HG03442 (cell line): ENCODE measurements around the gene ADAMTSL1.

Experiments used
- ATAC-seq: cut with Tn5 transposase; IDR thresholded peaks from one replicate; pipeline ENCODE4 v1.9.1; 2021; ENCODE audit warnings: mild to moderate bottlenecking, moderate library complexity; ENCODE audit not compliant: unreplicated experiment

Gene ADAMTSL1

DNA sequence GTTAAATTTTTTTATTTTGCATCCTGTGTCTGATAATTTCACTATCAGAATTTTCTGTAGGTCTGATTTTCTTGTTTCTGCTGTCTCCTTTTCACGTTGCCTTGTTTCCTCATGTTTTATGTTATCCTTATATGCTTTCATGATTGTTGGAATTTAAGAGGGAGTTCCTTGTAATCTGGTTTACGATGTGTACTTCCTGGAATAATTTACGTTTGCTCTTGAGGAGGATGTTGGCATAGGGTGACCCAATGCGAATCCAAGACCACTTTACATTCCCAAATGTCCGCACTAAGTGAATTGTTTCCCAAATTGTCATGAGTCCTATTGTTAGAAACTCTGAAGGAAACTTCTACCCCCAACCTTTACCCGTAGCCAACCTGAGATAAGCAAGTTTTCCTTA is 80.3 kb downstream of the ADAMTSL1 start:
- no peak for ATAC-seq

DNA sequence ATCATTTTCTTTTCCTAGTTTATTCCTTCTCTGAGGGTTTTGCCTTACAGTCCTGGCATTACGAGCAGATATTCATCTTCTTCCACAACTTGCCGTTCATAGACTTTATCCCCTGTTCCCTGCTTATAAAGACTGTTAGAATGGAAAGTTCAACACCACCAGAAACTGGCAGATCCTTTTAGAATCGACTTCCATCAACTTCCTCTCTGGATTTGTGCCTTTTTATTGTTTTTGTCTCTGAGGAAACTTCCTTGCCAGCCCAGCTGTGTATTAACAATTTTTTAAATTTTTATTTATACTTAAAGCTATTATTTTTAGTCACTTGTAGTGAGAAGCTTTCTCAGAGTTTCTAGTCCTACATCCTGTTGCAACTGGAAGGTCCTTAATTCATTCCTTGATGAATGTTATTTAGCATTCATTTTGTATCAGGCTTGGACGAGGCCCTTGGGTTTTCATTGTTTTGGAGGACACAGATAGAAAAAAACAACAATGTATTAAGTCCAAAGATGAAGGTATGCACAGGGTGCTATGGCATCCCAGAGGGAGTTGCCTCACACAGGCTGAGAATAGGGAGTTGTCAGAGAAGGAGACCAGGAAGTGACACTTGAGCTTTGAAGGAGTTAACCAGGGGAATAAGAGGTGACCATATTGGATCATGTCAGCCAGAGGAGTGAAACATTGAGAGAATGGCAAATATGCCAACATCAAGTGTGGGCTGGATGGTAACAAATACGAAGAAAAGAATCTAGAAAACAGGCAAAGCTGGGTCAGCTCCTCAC is 81.3 kb downstream of the ADAMTSL1 start:
- no peak for ATAC-seq

DNA sequence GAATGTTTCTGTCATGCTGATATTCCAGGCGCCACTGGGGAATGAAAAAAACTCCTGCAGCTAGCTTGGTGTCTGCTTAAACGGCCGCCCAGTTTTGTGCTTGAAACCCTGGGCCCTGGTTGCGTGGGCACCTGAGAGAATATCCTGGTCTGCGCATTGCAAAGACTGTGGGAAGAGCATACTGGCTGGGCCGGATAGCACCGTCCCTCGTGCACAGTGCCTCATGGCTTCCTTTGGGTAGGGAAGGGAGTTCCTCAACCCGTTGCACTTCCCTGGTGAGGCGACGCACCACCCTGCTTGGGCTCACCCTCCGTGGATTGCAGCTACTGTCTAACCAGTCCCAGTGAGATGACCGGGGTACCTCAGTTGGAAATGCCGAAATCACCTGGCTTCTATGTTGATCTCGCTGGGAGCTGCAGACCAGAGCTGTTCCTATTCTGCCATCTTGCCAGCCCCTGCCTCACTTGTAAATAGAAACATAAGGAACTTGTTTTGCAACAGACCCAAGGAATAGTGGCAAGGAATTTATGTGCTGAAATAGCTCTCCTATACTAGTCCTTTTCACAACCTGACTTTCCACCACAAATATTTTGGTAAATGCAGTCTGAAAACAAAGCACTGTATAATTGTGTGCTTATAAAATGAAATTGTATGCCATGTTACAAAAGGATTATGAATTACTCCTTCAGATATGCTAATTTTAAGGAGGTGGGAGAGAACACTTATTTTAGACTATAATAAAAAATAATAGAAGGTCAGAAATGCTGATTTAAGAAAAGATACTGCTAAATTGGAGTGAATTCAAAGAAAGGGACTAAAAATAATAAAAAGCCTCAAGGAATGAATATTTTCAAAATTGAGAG is 90.3 kb downstream of the ADAMTSL1 start:
- no peak for ATAC-seq

DNA sequence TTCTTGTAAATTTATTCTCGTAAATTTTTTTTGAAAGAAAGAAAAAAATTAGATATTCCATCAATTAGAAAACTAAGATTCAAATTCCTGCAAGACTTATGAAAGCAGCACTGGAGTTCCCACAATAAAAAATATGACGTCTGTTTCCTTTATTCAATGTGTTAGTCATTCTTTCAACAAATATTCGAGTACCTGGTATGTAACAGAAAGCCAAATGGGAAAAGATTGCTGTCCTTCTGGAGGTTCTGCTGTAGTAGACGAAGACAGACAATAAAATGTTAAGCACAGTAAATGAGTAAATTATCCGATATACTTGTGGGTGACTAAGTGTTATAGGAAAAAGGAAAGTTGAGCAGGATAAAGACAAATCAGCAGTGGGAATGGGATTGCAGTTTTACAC is 92.2 kb downstream of the ADAMTSL1 start:
- no peak for ATAC-seq

DNA sequence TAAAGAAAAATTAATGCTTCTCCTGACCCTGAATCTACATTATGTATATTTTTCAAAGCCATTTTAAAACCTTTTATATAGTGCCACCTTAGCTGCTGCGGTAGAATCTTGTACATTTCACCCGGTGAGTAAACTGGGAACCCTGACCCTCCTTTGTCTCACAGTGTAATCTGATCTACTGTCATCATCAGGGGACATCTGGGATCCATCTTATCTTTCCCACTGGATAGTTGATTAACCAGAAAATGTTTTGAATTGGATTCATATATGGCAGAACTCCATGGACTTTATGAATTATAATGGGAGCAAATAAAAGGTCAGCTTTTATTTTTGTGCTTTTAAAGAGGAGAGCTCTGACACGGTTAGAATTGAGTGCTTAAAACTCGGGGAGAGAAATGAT is 95.0 kb downstream of the ADAMTSL1 start:
- no peak for ATAC-seq

DNA sequence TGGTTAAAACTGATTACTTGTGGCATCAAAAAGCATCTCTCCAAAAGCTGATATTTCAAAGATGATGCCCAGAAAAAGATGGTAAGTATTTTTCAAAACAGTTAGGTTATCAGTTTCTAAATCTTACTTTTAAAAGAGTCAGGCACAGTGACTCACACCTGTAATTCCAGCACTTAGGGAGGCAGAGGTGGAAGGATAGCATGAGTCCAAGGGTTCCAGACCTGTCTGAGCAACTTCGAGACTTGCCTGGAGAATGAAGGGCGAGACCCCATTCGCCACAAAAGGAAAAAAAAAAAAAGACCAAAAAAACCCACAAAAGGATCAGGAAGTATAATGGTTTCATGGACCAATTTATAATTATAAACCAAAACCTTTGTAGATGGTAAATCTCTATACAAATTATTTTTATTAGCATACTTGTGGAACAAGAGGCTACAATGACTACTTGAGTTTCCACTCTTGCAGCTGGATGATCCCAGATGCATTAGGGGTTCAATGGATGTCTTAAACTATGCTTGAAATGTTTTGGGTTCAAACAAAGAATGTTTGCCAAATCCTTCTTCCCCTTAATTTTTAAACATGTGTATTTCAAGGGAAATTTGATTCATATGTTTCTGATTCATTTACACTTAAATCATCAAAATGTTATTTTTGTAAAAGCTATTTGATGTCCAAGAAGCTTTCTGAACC is 96.1 kb downstream of the ADAMTSL1 start:
- ATAC-seq: no peak

DNA sequence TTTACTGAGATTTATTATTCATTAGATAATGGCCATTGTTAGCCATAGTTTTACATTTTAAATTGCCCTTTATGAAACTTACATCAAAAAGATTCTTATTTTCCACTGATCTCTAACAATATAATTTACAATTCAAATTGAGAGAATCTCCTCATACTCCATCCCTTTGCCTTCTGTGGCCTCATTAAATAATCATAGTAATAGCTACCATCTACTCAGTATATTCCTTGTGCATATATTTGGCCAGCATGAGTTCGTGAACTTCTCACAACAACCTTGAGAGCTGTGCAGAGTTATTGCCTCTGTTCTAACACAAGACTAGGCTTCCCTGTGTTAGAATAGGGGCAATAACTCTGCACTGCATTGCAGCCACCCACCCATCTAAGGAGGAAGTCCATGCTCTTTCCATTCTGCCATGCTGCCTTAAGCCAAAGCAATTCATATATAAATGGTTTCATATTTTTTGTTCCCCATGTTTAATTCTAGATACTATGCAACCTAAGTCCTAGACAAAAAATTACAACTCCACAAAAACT is 99.1 kb downstream of the ADAMTSL1 start:
- ATAC-seq: no peak

DNA sequence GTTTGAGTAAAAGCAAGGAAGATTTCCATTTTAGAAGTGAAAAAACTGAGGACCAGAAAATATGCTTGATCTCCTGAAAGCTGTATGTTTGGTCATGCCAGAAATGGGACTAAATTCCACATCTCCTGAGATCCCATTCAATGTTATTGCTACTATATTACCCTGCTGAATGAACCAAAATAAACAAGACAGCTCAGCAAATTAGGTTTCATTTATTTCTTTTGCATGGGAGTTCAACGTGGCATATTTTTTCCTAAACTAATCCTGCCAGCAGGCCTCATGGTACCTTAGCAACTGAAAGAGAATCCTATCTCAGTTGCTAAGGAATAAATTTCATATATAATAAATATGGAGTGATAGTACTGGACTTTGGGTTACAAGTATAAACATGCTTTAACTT is 101.7 kb downstream of the ADAMTSL1 start:
- no peak for ATAC-seq

DNA sequence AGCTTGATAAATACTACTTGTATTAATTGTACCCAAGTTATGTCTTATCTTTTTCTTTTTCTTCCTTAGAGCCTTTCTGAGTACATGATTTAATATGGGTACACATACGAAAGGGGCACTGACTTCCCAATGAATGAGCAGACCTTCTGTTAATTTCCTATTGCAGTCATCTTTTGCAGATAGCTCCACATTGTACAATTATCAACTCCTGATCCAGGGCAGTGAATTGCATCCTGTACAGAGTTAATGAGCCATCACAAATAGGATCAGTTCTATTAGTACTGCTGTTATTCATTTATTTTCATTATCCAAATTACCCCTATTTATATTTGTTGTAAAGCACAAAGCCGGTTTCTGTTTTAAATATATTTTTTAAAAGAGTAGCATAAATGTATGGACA is 105.6 kb downstream of the ADAMTSL1 start:
- ATAC-seq: no peak

DNA sequence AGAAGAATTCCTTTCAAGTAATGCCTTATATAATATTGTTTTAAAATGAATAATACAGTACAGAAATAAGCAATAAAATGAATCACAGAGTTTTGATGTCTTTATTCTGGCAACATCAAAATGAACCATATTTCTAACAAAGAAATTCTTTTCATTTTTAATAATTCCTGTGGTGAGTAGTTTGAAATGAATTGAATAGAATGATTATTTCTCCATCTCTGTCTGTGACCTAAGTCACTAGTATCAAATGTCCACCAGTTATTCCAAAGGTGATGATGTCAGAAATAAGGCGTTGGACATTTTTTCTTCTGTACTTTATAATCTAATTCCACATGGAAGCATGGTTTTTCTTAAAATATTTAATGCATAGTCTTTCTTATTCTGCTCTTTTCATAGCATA is 106.2 kb downstream of the ADAMTSL1 start:
- no peak for ATAC-seq

DNA sequence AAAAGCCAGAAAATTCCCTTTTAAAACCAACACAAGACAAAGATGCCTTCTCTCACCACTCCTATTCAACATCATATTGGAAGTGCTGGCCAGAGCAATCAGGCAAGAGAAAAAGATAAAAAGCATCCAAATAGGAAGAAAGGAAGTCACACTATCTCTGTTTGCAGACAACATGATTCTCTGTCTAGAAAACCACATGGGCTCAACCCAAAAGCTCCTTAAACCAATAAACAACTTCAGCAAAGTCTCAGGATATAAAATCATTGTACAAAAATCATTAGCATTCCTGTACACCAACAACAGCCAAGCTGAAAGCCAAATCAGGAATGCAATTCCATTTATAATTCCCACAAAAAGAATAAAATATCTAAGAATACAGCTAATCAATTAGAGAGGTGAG is 112.0 kb downstream of the ADAMTSL1 start:
- ATAC-seq: no peak

DNA sequence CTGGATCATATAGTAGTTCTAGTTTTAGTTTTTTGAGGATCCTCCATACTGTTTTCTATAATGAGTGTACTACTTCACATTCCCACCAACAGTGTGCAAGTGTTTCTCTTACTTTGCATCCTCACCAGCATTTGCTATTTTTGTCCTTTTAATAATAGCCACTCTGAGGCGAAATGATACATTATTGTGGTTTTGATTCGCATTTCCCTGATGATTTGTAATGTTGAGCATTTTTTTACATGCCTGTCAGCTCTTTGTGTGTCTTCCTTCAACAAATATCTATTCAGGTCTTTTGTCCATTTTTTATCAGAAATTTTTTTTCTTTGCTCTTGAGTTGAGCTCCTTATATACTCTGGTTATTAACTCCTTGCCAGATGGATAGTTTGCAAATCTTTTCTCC is 114.0 kb downstream of the ADAMTSL1 start:
- no peak for ATAC-seq

DNA sequence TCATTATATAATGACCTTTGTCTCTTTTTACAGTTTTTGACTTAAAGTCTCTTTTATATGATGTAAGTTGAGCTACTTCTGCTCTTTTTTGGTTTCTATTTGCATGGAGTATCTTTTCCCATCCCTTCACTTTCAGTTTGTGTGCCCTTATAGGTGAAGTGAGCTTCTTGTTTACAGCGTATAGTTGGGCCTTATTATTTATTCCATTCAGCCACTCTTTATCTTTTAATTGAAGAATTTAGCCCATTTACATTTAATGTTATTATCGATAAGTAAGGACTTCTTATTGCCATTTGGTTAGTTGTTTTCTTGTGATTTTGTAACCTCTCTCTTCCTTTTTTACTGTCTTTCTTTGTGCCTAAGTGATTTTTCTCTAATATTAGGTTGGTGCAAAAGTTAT is 117.3 kb downstream of the ADAMTSL1 start:
- no peak for ATAC-seq

DNA sequence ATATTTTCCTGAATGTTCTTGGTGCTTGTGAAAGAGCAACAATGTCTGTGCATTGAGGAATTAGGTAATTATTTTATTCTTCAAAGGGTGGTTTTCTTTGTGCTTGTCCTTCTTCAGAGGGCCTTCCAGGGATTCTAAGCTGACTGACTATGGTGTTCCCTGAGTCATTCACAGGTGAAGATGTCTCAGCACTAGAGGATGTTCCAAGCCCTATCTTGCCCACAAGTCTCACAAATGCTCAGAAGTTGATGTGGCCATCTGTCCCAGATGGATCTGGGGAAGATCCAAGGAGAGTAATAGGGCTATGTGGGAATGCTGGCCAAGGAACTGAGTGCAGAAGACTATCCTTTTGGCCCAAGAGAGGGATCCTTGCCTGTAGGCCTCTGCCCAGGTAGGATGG is 120.9 kb downstream of the ADAMTSL1 start:
- no peak for ATAC-seq

DNA sequence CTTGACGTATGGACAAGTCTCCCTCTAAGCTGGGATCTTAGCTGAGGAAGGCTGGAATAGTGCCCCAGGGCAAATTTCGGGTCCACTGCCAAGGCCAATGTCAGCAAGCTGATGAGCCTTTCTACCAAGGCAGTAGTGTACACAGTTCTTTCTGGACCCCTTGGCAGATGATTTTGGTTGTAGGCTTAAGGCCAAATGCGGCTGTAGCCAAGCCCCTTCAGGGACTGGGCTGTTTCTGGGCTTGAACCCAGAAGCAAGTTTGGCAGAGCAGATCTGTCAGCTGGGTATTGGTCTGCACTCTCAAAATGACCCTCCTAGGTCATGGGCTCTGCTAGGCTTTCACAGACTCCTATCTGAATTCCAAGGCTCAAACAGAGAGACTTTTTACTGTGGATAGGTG is 121.6 kb downstream of the ADAMTSL1 start:
- ATAC-seq: no peak

DNA sequence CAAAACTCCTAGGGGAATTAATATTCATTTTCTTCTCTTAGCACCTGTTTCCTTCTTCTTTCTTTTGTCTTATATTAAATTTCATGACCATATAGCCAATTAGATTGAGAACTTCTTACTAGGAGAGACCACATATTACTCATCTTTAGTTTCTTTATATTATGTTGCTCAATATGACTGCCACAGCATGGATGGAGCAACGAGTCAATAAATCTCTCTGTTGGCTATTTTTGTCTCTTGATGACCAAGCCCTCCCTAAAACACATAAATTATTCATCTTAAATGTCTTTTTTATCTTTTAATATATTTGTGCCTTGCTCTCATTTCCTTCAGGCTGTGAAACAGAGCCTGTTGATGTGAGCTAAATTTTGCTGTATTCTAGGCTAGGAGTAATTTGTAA is 123.0 kb downstream of the ADAMTSL1 start:
- ATAC-seq: no peak

DNA sequence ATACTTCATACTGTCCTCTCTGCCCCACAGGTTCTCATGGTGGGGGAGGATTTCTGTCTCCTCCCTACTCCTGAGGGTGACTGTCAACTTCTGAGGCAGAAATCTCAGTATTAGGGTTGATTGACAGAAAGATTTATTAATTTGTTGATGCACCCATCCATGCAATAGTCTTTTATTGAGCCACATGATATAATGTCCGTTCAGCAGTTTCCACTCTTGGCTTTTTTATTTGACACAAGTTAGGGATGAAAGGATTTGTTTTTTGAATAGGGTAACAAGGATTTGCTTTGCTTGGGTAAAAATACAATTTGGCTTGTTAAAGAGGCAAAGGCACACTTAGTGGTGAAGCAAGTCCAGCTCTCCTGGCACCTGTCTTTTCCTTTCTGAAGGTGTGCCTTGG is 125.0 kb downstream of the ADAMTSL1 start:
- ATAC-seq: no peak

DNA sequence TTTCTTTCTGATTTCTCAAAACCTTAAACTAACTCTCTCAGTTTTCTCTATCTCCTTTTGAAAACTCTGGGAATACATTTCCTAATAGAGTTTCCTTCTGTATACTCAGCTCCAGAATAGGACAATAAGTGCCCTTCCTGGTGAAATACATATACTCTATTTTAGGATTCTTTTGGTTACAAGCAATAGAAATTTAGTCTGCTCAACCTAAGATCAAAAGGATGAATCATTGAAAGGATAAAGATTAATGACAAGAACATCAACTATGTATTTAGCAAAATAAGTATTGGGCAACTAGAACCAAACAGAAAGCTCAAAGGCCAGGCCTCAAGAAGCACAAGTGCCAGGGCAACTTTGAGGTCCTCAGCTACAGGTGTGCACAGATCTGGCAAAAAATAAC is 127.1 kb downstream of the ADAMTSL1 start:
- ATAC-seq: no peak

DNA sequence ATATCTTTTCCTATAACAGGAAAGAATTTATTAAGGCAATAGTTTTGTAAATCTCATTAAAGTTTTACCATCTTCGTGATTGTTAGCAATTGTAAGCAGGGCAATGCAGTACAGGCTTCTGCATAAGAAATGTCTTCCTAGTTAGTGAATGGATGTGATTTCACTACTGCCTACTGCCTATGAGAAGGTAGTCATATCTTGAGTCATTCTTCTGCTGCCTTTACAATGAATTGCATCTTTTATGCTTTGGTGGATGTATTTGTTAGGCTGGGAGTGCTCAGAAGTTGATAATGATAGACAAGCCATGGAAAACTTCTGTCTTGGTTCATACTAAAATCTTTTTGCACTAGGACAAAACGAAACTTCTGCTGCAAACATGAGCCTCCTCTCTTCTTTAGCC is 128.0 kb downstream of the ADAMTSL1 start:
- ATAC-seq: no peak

DNA sequence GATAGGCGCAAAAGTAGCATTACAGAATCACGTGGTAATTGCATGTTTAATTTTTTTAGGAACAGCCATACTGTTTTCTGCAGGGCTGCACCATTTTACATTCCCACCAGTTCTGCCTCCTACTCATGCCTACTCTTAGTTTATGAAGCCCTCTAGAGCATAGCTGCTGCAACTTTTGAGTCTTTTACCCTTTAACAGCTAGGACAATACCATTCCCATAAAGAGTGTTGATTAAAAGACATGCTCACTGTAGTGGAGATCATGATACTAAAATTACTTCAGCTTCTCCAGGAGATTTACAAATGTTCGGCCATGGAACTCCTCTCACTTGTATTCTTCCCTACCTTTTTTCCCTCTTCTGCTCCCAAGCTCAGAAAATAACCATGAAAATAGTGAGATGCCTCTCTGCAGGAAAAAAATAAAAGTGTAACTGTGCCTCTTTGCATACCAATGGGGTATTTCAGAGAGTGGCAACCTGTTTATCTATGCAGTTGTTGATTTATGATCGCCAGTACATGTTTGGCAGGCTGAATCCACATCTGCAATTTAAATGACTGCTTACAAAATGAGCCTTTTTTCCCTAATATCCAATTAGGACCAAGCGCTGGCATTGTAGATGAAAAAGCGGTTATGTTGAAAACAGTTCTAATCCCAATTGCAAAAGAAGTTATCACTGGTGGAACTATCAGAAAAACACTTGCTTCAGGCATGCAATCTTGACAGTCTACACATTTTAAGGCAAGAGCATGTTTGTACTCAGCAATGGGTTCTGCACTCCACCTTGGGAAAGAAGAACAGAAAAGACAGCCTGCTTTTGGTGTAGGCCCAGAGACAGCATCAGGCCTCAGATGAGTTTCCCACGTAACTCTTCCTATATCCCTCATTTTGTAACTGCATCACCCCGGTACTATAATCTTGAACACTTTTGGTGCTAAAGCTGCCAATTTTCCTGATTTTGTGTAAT is 131.1 kb downstream of the ADAMTSL1 start:
- no peak for ATAC-seq
